Pons (tissue), 1 donor: ENCODE measurements around the gene TBXAS1.

Experiments used
- DNase-seq: peaks from one replicate; pipeline ENCODE4 v3.0.0-alpha.2; 2016; ENCODE audit warnings: low spot score

Gene TBXAS1

GRCh38 chr7:139855498-139856270 is 26.6 kb downstream of the TBXAS1 start:
- DNase-seq: peak; percentile 77

- no peak for DNase-seq
These were observed 28.7 kb downstream of the TBXAS1 start for GRCh38 chr7:139857791-139858190.

- DNase-seq: peak; percentile 68
These were observed 31.2 kb downstream of the TBXAS1 start for GRCh38 chr7:139860090-139860775.

GRCh38 chr7:139861803-139862202 is 32.7 kb downstream of the TBXAS1 start:
- no peak for DNase-seq

DNA sequence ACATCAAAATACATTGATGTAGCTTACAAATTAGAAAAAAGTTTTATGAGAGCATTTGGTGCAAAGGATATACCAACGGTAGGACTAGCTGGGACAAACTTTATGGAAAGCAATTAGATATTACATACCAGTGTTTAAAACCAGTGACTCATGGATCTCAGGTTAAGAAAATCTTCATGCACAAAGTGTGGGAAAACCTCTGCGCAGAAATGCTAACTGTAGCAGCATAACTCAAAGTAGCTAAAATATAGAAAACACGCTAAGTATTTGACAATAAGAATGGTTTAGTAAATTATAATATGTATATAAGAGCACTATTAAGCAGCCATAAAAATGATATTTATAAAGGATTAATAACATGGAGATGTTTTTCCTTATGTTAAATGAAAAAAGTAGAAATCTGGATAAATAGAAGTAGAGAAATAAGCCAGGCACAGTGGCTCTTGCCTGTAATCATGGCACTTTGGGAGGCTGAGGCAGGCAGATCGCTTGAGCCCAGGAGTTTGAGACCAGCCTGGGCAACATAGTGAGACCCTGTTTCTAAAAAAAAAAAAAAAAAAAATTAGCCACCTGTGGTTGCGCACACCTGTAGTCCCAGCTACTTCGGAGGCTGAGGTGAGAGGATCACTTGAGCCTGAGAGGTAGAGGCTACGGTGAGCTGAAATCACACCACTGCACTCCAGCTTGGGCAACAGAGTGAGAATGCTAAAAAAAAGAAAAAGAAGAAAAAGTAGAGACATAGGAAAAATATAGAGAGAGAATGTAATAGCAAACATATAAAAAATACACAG is 37.2 kb downstream of the TBXAS1 start:
- DNase-seq: no peak

DNA sequence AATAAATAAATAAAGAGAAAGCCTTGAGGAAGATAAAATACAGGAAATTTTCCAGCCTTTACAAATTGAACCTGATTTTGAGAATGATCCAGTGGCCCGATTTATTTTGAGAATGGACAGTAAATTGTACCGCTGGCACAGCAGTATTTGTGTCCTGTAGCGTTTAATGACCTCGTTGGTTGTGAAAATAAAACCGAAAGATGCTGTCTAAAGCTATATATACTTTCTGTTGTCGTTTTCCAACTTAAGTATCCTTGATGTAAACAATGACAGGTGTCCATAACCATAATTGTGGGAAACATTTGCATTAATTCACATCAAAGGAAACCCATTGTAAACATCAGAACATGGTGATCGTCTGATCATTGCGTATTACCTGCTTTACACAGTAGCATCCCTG is 38.8 kb downstream of the TBXAS1 start:
- no peak for DNase-seq

GRCh38 chr7:139869886-139870285 is 40.8 kb downstream of the TBXAS1 start:
- no peak for DNase-seq

DNA sequence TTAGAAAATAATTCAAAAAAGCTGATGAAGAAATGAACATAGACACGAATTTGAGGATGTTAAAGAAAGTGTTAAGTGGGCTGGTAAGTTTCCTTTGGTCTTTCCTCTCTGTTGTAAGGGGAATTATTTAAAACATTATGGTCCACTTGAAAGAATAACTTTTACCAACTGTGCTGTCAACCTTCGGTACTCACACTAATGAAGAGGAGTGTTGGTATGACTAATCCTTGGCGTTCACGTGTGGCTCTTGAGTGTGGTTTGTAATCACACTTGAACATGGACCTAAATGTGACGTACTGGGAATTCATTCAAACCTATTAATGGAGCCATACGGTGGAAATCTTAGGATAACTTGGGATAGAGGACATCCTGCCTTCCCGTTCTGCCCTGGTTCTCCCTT is 41.3 kb downstream of the TBXAS1 start:
- DNase-seq: no peak

GRCh38 chr7:139871331-139871730 is 42.3 kb downstream of the TBXAS1 start:
- DNase-seq: no peak

GRCh38 chr7:139871820-139872219 is 42.8 kb downstream of the TBXAS1 start:
- no peak for DNase-seq

DNA sequence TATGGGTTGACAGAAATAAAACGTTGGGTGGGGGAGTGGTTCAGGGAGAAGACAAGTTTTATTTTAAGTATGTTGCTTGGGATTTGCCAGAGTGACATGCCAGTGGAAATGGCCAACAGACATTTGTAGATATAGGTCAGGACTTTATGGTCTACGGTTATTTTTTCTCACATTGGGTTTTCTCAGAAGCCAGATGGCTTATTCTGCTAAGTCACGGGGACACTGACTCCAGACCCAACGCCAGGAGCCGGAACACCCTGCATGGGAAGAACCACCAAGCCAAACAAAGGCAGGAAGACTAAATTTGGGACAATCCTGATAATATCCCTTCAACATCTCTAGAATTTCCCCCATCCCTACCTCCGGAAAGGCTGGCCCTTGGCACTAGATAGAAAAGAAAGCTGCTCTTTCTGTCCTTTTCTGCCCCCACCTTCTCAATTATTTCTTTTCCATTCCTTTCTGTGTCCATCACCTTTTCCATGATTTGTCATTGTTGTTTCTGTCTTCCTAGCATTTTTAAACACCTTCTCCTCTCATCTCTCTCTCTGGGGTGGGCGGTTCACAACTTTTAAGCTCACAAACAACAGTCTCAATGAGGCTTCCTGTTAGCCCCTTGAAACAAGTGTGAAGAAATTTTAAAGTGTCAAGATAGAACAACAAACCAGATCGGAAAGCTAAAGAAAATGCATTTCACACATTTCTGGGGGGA is 44.7 kb downstream of the TBXAS1 start:
- DNase-seq: no peak

DNA sequence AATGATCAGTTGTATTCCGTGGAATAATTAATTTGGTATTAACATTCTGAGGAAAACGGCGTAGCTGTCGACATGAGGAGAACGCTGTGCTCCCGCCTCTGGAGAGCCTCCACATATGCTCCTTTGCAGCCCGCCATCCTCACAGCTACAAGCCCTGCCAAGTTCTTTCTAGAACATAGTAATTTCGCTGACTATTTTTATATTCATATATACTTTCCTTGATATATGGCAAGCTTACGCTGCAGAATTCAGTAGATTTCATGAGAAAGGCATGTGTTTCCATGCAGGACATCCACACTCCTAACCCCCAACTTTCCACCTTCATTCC is 45.2 kb downstream of the TBXAS1 start:
- DNase-seq: no peak

GRCh38 chr7:139875821-139876241 is 46.8 kb downstream of the TBXAS1 start:
- no peak for DNase-seq

GRCh38 chr7:139876622-139877283 is 47.7 kb downstream of the TBXAS1 start:
- DNase-seq: no peak

GRCh38 chr7:139883814-139884213 is 54.8 kb downstream of the TBXAS1 start:
- no peak for DNase-seq

- no peak for DNase-seq
These were observed 55.4 kb downstream of the TBXAS1 start for GRCh38 chr7:139884441-139884840.

DNA sequence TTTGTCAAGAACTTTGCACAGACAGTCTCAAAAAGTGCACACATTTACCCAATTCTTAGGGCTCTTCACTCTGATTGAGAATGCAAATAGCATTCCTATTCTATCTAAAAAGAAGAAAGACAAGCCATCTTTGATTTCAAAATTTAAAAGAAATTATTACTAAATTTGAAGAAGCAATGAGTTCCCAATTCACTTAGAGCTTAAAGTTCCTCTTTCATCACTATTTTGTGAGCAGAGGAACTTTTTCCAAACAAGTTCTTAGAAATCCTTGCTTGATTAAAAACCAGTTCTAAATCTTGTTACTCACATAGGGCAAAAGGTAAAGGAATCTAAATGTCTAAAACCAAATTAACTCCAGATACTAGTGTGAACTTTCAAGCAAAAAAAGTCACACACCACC is 56.4 kb downstream of the TBXAS1 start:
- no peak for DNase-seq

DNA sequence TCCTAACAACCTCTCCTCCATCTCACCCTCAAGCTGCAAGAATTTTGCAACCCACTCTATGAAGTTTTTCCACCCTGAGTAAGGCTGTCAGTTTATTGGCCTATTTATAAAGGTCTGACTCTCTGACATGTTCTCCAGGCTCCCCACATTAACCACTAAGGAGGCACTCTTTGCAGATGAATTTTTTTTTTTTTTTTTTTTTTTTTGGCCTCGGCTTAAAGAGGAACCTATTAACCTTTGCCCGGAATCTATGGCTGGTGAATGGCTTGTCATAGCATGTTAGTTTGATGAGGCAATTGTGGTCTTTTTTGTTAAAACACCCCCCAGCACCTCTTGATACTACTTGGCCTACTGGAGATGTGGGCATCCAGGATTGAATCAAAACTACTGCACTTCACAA is 57.1 kb downstream of the TBXAS1 start:
- DNase-seq: no peak

DNA sequence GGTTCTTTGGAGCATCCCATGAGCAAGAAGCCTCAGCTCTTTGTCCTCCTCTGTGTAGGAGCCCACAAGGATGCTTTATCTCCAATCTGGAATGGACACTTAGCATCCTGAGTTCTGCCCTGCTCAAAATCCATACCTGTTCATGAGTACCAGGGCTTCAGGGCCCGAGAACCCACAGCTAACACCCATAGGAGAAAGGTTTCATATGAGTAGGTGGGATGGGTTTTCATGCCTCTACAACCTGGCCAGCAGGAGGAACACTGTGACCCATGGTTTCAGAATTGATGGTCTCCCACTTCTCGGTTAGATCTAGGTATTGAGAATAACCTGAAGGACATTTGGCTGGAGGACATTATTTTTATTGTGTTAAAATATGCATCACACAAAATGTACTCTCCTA is 57.8 kb downstream of the TBXAS1 start:
- DNase-seq: no peak

GRCh38 chr7:139887992-139888481 is 59.0 kb downstream of the TBXAS1 start:
- peak; percentile 61 for DNase-seq

DNA sequence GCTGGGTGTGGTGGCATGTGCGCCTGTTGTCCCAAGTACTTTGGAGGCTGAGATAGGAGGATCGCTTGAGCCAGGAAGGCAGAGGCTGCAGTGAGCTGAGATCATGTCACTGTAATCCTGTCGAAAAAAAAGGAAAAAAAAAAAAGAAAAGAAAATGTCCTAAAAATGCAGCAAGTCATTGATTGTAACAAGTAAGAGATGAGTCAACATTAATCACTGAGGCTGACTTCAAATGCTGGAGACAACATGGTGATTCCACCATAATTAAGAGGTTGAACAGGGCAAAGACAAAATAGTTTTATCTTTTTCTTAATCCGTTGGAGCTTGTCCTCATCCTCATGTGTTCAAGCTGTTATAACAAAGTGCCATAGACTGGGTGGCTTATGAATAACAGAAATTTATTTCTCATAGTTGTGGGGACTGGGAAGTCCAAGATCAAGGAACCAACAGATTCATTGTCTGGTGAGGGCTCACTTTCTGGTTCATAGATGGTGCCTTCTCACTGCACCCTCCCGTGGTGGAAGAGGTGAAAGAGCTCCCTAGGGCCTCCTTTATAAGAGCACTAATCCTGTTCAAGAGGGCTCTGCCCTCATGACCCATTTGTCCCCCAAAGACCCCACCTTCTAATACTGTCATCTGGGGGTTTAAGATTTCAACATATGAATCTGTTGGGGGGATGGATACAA is 60.3 kb downstream of the TBXAS1 start:
- DNase-seq: no peak
